Breast epithelium (tissue), 4 donors: ENCODE measurements around the gene RBM4. TPM values are rescaled to one million over a fixed set of nuclear protein-coding genes. Genes with fewer than 3 reads are reported as not detected.
"Not testable (repeated sequence)": the region's sequence is repeated elsewhere in the genome, so short reads cannot be mapped to it uniquely, and the experiment has no call there.

ENCODE experiments used
- DNase-seq, 2 donors: peaks; one replicate each; pipeline ENCODE4 v3.0.0-alpha.2; 2019; ENCODE audit warnings: low spot score in 2 of 2
- H3K27ac ChIP-seq, 2 donors: fragments of 200-600 bp; sonication (generic) in 1 of 2; one replicate each; pipeline ENCODE4 v1.5.1; 2016 to 2019; ENCODE audit warnings: mild to moderate bottlenecking in 1 of 2
- H3K27me3 ChIP-seq, 2 donors: fragments of 200-600 bp; sonication (generic) in 1 of 2; one replicate each; pipeline versions ENCODE4 v1.5.1 to v1.6.0; 2017 to 2019; ENCODE audit warnings: control low read depth in 1 of 2, mild to moderate bottlenecking in 1 of 2
- H3K36me3 ChIP-seq: fragments of 200-600 bp; one replicate; pipeline ENCODE4 v1.5.1; 2019
- H3K4me1 ChIP-seq, 2 donors: fragments of 200-600 bp; sonication (generic); one replicate each; pipeline ENCODE4 v1.5.1; 2016 to 2019; ENCODE audit warnings: control low read depth in 1 of 2
- H3K4me3 ChIP-seq, 3 donors: fragments of 200-600 bp; sonication (generic); 1 replicate in 2 of 3; 2 replicates in 1 of 3; pipeline ENCODE4 v1.5.1; 2016 to 2019; ENCODE audit warnings: mild to moderate bottlenecking in 3 of 3, moderate library complexity in 2 of 3
- H3K9me3 ChIP-seq, 2 donors: fragments of 200-600 bp; sonication (generic) in 1 of 2; one replicate each; pipeline ENCODE4 v1.5.1; 2016 to 2019; ENCODE audit warnings: control low read depth in 1 of 2
- POLR2A ChIP-seq: fragments of 450-650 bp; IDR thresholded peaks from one replicate; pipeline ENCODE4 v1.6.1; 2016; ENCODE audit warnings: antibody characterized with exemption, mild to moderate bottlenecking, moderate library complexity
- POLR2AphosphoS5 ChIP-seq, 3 donors: sonication (generic); formaldehyde crosslinking; IDR thresholded peaks; one replicate each; pipeline ENCODE4 v1.6.1; 2017; ENCODE audit warnings: antibody characterized with exemption in 3 of 3
- intact Hi-C: fragments of 100-400 bp; cut with DNase I; formaldehyde crosslinking; loops from one replicate; pipeline ENCODE4 v1.15.1; 2023; ENCODE audit warnings: low total_unique reads
- total RNA-seq, 3 donors: library from RNA; depleted of rRNA; stranded (reverse); fragments of >200 nt; gene quantifications; one replicate each; pipeline ENCODE4 v1.1.0, GENCODE V29; 2016
- TF ChIP-seq, protein P1 (sequence below), 3 donors: fragments of 450-650 bp; IDR thresholded peaks; one replicate each; pipeline ENCODE4 v1.5.1; 2016 to 2017; ENCODE audit warnings: antibody characterized with exemption in 3 of 3, mild to moderate bottlenecking in 3 of 3, moderate library complexity in 3 of 3

The RBM4 gene
- total RNA-seq, 3 donors from 2014 or later: 73.9 to 98.3 (median 81.0) TPM

DNA sequence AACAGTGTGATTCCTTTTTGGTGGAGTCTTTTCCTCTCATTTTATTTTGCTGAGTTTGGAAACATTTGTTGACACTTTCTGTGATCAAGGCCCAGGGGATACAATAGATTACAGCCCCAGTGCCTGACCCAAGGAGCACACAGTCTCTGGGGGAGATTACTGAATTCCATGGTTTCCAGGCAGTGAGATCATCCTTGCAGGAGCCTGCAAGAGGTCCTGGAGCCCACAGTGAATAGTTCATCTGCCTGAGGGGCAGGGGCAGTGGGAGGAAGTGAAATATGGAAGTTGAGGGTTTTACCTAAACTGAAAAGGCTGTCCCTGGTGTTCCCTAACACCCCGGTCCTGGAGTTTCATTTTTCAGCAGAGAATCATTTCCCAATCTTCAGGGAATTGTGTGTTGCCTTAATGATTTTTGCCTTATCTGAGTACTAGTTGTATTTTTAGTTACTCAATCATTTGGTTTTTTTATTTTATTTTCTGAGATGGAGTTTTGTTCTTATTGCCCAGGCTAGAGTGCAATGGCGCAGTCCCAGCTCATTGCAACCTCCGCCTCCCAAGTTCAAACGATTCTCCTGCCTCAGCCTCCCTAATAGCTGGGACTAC lies 37.8 kb upstream of the RBM4 start:
- no peak overlapping the region for H3K4me3 ChIP-seq
- DNase-seq: no peak
- H3K27ac ChIP-seq: peak overlapping the region in 1 of 2 donors; percentile 10
- no peaks in the 10 kb centered on the region for H3K9me3 ChIP-seq
- intact Hi-C loops: no loop called here
- TF ChIP-seq, protein P1, sequence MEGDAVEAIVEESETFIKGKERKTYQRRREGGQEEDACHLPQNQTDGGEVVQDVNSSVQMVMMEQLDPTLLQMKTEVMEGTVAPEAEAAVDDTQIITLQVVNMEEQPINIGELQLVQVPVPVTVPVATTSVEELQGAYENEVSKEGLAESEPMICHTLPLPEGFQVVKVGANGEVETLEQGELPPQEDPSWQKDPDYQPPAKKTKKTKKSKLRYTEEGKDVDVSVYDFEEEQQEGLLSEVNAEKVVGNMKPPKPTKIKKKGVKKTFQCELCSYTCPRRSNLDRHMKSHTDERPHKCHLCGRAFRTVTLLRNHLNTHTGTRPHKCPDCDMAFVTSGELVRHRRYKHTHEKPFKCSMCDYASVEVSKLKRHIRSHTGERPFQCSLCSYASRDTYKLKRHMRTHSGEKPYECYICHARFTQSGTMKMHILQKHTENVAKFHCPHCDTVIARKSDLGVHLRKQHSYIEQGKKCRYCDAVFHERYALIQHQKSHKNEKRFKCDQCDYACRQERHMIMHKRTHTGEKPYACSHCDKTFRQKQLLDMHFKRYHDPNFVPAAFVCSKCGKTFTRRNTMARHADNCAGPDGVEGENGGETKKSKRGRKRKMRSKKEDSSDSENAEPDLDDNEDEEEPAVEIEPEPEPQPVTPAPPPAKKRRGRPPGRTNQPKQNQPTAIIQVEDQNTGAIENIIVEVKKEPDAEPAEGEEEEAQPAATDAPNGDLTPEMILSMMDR (IDR thresholded peaks at IDR 0.05): no peak
- TF ChIP-seq POLR2A (no peak), POLR2AphosphoS5 (IDR thresholded peaks at IDR 0.05) (no peak)
- H3K4me1 ChIP-seq: no peaks in the 10 kb centered on the region
- H3K27me3 ChIP-seq: no peaks in the 10 kb centered on the region
- no peaks in the 10 kb centered on the region for H3K36me3 ChIP-seq

DNA sequence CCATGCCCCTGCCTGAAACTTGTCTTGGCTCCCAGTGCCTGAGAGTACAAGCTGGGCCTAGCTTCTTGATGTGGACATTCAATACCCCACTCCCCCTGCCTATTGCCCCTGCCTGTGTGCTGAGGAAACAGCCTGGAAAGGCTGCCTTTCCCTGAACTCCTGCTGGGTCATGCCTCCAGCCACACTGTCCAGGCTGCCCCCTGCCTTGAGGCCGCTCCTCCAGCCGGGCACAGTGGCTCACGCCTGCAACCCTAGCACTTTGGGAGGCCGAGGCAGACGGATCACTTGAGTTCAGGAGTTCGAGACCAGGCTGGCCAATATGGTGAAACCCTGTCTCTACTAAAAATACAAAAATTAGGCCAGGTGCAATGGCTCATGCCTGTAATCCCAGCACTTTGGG lies 35.4 kb upstream of the RBM4 start:
- Histone ChIP-seq H3K36me3 (no peaks in the 10 kb centered on the region), H3K27ac (peak overlapping the region; percentile 26 to 45), H3K4me1 (peaks cover 0 to 8% of the 10 kb centered on the region in 2 donors), H3K4me3 (no peak overlapping the region), H3K27me3 (no peaks in the 10 kb centered on the region), H3K9me3 (no peaks in the 10 kb centered on the region)
- no peak for DNase-seq
- intact Hi-C loops: no loop called here
- TF ChIP-seq POLR2AphosphoS5 (IDR thresholded peaks at IDR 0.05) (no peak), POLR2A (no peak)
- TF ChIP-seq, protein P1 (IDR thresholded peaks at IDR 0.05): no peak

DNA sequence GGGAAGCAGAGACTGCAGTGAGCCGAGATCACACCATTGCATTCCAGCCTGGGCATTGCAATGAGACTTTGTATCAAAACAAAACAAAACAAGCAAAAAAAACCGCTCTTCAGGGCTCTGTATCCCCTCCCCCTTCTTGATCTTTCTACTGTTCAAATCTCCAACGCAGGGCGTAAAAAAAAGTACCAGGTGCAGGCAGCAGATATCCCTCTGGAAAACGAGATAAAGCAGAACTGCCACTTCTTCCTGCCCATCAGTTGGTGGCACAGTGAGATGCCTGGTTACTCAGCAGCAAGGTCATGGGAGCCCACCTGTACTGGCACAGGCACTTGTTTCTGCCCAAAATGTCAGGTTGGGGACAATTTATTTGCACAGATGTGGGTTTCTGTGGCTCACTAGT lies 34.3 kb upstream of the RBM4 start:
- DNase-seq: no peak
- Histone ChIP-seq H3K36me3 (no peaks in the 10 kb centered on the region), H3K27me3 (no peaks in the 10 kb centered on the region), H3K27ac (no peak overlapping the region), H3K4me3 (no peak overlapping the region), H3K4me1 (peaks cover 0 to 8% of the 10 kb centered on the region in 2 donors), H3K9me3 (no peaks in the 10 kb centered on the region)
- intact Hi-C loops: no loop called here
- no peak for TF ChIP-seq POLR2A
- no peak for TF ChIP-seq POLR2AphosphoS5 (IDR thresholded peaks at IDR 0.05)
- TF ChIP-seq, protein P1 (IDR thresholded peaks at IDR 0.05): no peak

DNA sequence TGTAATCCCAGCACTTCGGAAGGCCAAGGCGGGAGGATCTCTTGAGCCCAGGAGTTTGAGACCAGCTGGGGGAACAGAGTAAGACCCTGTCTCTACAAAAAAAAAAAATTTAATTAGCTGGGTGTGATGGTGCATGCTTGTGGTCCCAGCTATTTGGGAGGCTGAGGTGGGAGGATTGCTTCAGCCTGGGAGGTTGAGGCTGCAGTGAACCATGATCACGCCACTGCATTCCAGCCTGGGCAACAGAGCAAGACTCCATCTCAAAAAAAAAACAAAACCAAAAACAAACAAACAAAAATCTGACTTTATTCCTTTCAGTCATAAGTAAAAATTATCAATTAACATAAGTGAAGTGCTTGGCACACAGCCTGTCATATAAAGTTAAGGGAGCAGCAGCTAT lies 31.9 kb upstream of the RBM4 start:
- H3K9me3 ChIP-seq, H3K36me3 ChIP-seq, H3K4me3 ChIP-seq, H3K4me1 ChIP-seq, H3K27me3 ChIP-seq, DNase-seq, intact Hi-C loops: not testable (repeated sequence)
- peak overlapping the region; percentile 74 to 81 for H3K27ac ChIP-seq

DNA sequence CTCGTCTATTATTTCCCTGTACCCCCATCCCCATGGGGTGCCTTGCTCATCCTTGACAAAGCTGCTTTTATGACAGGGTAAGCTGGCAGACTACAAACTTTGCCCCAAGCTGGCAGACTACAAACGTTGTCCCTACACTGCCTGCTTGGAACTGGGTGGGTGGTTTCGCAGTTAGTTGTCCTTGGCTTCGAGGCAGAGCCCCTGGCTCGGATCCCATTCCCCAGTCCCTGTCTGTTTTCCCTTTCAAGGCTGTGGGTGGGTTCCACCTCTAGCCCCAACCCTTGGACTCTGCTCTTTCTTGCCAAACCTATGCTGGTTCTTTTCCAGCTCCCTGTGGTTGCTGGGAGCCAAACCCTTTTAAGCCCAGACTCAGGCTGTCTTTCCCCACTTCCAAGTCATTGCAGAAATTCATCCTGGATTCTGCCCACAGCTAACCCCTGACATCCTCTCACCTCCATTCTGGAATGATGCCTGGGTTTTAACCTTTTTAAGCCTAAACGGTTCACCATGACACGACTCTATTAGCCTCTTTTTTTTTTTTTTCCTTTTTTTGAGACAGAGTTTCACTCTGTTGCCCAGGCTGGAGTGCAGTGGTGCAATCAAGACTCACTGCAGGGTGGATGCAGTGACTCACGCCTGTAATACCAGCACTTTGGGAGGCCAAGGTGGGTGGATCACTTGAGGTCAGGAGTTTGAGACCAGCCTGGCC lies 31.2 kb upstream of the RBM4 start:
- DNase-seq: peak; percentile 70 to 92
- TF ChIP-seq POLR2A (no peak), POLR2AphosphoS5 (IDR thresholded peaks at IDR 0.05) (peak; percentile 7 to 51 (median 17))
- intact Hi-C loops: no loop called here
- peaks cover 0 to 8% of the 10 kb centered on the region in 2 donors for H3K4me1 ChIP-seq
- no peaks in the 10 kb centered on the region for H3K36me3 ChIP-seq
- H3K27me3 ChIP-seq: no peaks in the 10 kb centered on the region
- H3K9me3 ChIP-seq: no peaks in the 10 kb centered on the region
- peak overlapping the region; percentile 74 to 81 for H3K27ac ChIP-seq
- no peak overlapping the region for H3K4me3 ChIP-seq
